ENCODE measurements around the gene ESRRB. TPM values are rescaled to one million over a fixed set of nuclear protein-coding genes. Genes with fewer than 3 reads are reported as not detected.

Gene ESRRB
- total RNA-seq, 1 experiment from 2014 or later, result 0.25 TPM

GRCh38 chr14:76396714-76397187 is 20.8 kb downstream of the ESRRB start:
- DNase-seq (ENCODE audit: extremely low read depth, low read depth), result no peak

- no peak for DNase-seq (ENCODE audit: extremely low read depth, low read depth)
Measured at GRCh38 chr14:76405627-76406026, 29.7 kb downstream of the ESRRB start.

- DNase-seq (ENCODE audit: extremely low read depth, low read depth), result no peak
Measured at GRCh38 chr14:76407449-76408150, 31.7 kb downstream of the ESRRB start.

GRCh38 chr14:76408877-76409276 is 32.9 kb downstream of the ESRRB start:
- DNase-seq (ENCODE audit: extremely low read depth, low read depth), result no peak

GRCh38 chr14:76412501-76412900 is 36.6 kb downstream of the ESRRB start:
- DNase-seq (ENCODE audit: extremely low read depth, low read depth), result no peak

- no peak for DNase-seq (ENCODE audit: extremely low read depth, low read depth)
Measured at GRCh38 chr14:76413106-76413961, 37.4 kb downstream of the ESRRB start.

- DNase-seq (ENCODE audit: extremely low read depth, low read depth), result no peak
Measured at GRCh38 chr14:76413962-76414600, 38.1 kb downstream of the ESRRB start.

GRCh38 chr14:76419399-76419798 is 43.5 kb downstream of the ESRRB start:
- DNase-seq (ENCODE audit: extremely low read depth, low read depth), result no peak

GRCh38 chr14:76420827-76421226 is 44.9 kb downstream of the ESRRB start:
- no peak for DNase-seq (ENCODE audit: extremely low read depth, low read depth)

- DNase-seq (ENCODE audit: extremely low read depth, low read depth), result no peak
Measured at GRCh38 chr14:76421662-76422061, 45.7 kb downstream of the ESRRB start.

GRCh38 chr14:76422662-76423061 is 46.7 kb downstream of the ESRRB start:
- DNase-seq (ENCODE audit: extremely low read depth, low read depth), result no peak

- no peak for DNase-seq (ENCODE audit: extremely low read depth, low read depth)
Measured at GRCh38 chr14:76423534-76423933, 47.6 kb downstream of the ESRRB start.

- no peak for DNase-seq (ENCODE audit: extremely low read depth, low read depth)
Measured at GRCh38 chr14:76424359-76424758, 48.4 kb downstream of the ESRRB start.

- no peak for DNase-seq (ENCODE audit: extremely low read depth, low read depth)
Measured at GRCh38 chr14:76426161-76426696, 50.3 kb downstream of the ESRRB start.

GRCh38 chr14:76428611-76429010 is 52.7 kb downstream of the ESRRB start:
- no peak for DNase-seq (ENCODE audit: extremely low read depth, low read depth)

GRCh38 chr14:76430017-76430416 is 54.1 kb downstream of the ESRRB start:
- DNase-seq (ENCODE audit: extremely low read depth, low read depth), result no peak

GRCh38 chr14:76430475-76430980 is 54.6 kb downstream of the ESRRB start:
- DNase-seq (ENCODE audit: extremely low read depth, low read depth), result no peak

GRCh38 chr14:76431538-76431937 is 55.6 kb downstream of the ESRRB start:
- DNase-seq (ENCODE audit: extremely low read depth, low read depth), result no peak

- DNase-seq (ENCODE audit: extremely low read depth, low read depth), result no peak
Measured at GRCh38 chr14:76432827-76433752, 57.2 kb downstream of the ESRRB start.

GRCh38 chr14:76434220-76434619 is 58.3 kb downstream of the ESRRB start:
- no peak for DNase-seq (ENCODE audit: extremely low read depth, low read depth)

All from NCI-H460 (cell line).